ENCODE data around the gene AHNAK.

Gene AHNAK

DNA sequence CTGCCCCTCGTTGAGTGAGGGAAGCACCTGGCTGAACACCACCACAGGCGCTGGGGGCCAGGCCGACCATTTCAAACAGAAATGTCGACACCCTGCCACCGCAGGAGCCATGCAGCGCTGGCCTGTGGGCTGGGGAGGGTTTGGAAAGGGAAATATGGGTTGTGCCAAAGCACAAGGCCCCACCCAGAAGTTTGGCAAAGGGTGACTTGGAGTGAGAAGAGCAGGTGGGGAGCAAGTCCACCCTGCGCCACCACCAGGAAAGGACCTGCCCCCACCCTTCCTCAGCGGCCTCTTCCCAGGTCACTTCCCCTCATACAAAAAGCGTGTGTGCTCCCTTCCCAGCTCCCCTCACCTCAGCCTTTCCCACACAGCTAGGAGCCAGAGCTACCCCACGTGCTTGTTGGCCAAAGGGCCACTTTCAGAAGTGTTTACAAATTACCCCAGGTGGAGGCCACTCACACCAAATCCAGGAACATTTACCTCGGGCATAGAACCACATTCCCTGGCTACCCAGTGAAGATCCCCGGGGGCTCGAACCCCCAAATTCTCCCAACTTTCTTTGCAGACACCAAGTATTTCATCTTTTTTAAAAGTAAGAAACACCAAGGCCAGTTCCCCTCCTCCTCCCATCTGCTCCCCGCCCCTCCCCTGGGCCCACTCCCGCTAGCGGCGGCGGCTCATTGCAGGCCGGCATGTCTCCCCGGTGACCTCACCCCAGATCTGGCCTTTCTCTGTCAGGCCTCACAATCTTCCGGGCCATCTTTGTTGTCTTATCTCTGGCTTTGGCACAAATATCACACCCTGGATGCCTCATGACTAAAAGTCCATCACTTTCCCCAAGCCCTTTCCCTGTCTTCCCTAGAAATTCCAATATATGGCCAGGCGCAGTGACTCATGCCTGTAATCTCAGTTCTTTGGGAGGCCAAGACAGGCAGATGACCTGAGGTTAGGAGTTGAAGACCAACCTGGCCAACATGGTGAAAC is 148.3 kb downstream of the AHNAK start:
- H3K4me1 ChIP-seq (ENCODE audit: insufficient read depth, low read length): peaks cover 23% of the 10 kb centered on the region; the same call in 1 of the 2 replicates
- H3K9ac ChIP-seq (ENCODE audit: low read depth, low read length): no peak overlapping the region

DNA sequence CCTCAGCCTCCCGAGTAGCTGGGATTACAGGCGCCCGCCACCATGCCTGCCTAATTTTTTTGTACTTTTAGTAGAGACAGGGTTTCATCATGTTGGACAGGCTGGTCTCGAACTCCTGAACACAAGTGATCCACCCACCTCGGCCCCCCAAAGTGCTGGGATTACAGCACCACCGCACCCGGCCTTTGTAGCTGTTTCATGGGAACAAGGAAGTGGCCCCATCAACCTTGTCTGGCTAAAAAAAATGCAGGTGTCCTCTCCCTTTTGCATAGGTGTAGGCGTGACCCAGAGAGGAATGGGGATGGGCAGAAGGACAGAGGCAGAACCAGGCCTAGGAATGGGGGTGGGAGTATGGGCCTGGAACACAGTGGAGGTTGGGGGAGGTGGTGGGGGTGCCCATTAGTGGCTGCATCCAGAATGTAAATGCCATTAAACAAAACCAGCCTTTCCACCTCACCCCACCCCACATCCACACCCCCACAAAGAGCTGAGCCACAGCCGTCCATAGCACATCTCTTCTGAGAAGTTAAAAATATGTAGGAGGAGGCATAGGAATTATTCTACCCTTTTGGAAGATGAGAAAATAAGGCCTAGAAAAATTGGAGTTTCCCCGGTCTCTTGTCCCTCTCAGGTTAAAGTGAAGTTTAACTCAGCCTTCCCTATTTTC is 150.6 kb downstream of the AHNAK start:
- no peak overlapping the region for H3K4me3 ChIP-seq (ENCODE audit: low read length)
- peaks cover 16% of the 10 kb centered on the region; the same call in 1 of the 2 replicates for H3K4me1 ChIP-seq (ENCODE audit: insufficient read depth, low read length)
- H3K27me3 ChIP-seq (ENCODE audit: insufficient read depth, low read length): no peaks in the 10 kb centered on the region
- WGBS: 92% methylated on average over 8 of the region's 10 CpGs
- no peak overlapping the region for H3K27ac ChIP-seq (ENCODE audit: low read depth, low read length)
- H3K36me3 ChIP-seq (ENCODE audit: insufficient read depth, low read length): no peaks in the 10 kb centered on the region
- H3K9ac ChIP-seq (ENCODE audit: low read depth, low read length): no peak overlapping the region
- no peaks in the 10 kb centered on the region for H3K9me3 ChIP-seq (ENCODE audit: insufficient read depth, low read depth, low read length)

More for the DNA sequence above, 148.3 kb downstream of the AHNAK start:
- Histone ChIP-seq H3K9me3 (ENCODE audit: insufficient read depth, low read depth, low read length) (no peaks in the 10 kb centered on the region), H3K27me3 (ENCODE audit: insufficient read depth, low read length) (no peaks in the 10 kb centered on the region), H3K36me3 (ENCODE audit: insufficient read depth, low read length) (no peaks in the 10 kb centered on the region), H3K4me3 (ENCODE audit: low read length) (no peak overlapping the region), H3K27ac (ENCODE audit: low read depth, low read length) (no peak overlapping the region)
- WGBS: 64% methylated on average over 22 of the region's 22 CpGs

DNA sequence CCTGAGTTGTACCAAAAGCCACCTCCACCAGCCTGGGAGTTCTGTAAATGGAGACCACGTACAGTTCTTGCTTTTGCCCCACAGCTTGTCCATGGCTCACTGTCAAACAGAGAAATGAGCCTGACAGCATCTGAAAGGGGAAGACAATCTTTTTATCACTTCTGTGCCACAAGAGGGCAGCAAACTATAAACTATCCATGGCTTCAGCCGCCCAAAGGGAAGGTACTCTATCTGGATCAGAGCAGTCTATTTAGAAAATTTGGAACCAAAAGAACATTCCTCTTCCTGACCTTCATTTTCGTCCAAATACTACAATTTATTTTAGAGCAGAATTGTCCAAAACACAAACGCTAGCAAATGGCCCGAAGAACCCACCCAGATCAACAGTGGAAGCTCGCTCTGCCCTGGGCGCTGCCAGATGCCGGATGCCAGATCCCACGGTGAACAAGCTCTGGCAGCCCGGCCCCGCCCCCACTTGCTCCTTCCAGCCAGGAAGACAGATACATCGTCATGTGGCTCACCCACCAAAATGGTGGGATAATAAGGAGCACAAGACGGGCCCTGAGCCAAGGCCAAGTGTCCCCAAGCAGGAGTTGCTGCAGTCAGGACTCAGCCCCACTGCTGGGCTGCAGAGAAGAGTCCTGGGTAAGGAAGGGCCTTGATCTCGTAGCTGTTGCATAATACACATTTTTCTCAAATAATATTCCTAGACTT is 151.6 kb downstream of the AHNAK start:
- Histone ChIP-seq H3K36me3 (ENCODE audit: insufficient read depth, low read length) (no peaks in the 10 kb centered on the region), H3K9me3 (ENCODE audit: insufficient read depth, low read depth, low read length) (no peaks in the 10 kb centered on the region), H3K27ac (ENCODE audit: low read depth, low read length) (no peak overlapping the region), H3K27me3 (ENCODE audit: insufficient read depth, low read length) (no peaks in the 10 kb centered on the region), H3K4me3 (ENCODE audit: low read length) (peak overlapping the region; percentile 39), H3K9ac (ENCODE audit: low read depth, low read length) (no peak overlapping the region), H3K4me1 (ENCODE audit: insufficient read depth, low read length) (peaks cover 16% of the 10 kb centered on the region; the same call in 1 of the 2 replicates)
- WGBS: 18% methylated on average over 14 of the region's 14 CpGs

DNA sequence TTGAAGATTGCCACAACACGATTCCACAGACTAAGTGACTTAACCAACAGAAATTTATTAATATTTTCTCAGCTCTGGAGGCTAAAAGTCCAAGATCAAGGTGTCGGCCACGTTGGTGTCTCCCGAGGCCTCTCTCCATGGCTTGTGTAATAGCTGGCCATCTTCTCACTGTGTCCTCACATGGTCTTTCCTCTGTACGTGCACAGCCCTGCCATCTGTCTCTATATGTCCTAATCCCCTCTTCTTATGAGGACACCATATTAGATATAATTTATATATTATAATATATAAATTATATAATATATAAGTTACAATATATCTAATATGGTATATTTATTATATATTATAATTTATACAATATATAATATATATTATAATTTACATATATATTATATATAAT is 152.9 kb downstream of the AHNAK start:
- no peaks in the 10 kb centered on the region for H3K36me3 ChIP-seq (ENCODE audit: insufficient read depth, low read length)
- H3K4me3 ChIP-seq (ENCODE audit: low read length): no peak overlapping the region
- H3K9ac ChIP-seq (ENCODE audit: low read depth, low read length): no peak overlapping the region
- no peaks in the 10 kb centered on the region for H3K9me3 ChIP-seq (ENCODE audit: insufficient read depth, low read depth, low read length)
- no peaks in the 10 kb centered on the region for H3K27me3 ChIP-seq (ENCODE audit: insufficient read depth, low read length)
- WGBS: 97% methylated on average over 5 of the region's 5 CpGs
- H3K27ac ChIP-seq (ENCODE audit: low read depth, low read length): no peak overlapping the region
- H3K4me1 ChIP-seq (ENCODE audit: insufficient read depth, low read length): peaks cover 15% of the 10 kb centered on the region; the same call in 1 of the 2 replicates

DNA sequence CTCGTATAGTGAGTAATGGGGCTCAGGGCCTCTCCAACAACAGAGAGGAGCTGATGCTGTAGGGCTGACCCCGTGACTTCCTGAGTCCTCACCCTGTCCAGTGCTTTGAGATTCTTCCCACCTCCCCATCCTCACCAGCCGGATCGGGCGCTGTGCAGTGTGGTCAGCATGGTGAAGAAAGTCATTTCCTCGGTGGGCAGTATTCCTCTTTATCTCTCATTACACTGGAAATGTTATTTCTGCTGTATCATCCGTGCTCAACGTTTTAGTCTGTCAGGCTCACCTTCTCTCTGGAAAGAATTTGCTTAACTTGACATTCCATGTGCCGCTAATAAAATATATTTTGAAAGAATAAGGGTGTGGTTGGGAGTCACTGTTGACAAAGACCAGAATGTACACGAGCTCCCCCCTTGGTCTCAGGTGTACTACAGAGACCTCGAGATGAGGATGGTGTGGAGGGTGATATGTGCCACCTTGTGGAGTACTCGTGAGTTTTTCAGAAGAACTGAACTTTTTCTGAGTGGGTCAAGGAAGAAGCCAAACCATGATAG is 153.5 kb downstream of the AHNAK start:
- Histone ChIP-seq H3K27ac (ENCODE audit: low read depth, low read length) (no peak overlapping the region), H3K27me3 (ENCODE audit: insufficient read depth, low read length) (no peaks in the 10 kb centered on the region)
- WGBS: 92% methylated on average over 12 of the region's 12 CpGs

DNA sequence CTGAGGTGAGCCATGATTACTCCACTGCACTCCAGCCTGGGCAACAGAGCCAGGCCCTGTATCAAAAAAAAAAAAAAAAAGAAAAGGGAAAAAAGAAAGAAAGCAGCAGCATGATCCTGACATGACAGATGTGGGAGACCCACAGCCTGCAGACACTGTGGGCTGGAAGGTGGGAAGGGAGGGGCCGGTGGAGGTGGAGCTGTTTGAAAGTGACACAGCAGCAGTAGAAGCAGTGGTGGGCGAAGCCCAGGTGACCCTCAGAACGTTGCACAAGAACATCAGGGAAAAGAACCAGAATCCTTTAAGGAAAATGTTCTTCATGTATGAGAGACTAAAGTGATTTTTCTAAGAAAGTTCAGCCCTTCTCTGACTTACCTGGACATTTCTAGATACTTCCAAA is 154.1 kb downstream of the AHNAK start:
- Histone ChIP-seq H3K4me3 (ENCODE audit: low read length) (no peak overlapping the region), H3K9me3 (ENCODE audit: insufficient read depth, low read depth, low read length) (no peaks in the 10 kb centered on the region), H3K27ac (ENCODE audit: low read depth, low read length) (no peak overlapping the region), H3K9ac (ENCODE audit: low read depth, low read length) (no peak overlapping the region), H3K4me1 (ENCODE audit: insufficient read depth, low read length) (peaks cover 4% of the 10 kb centered on the region; the same call in 1 of the 2 replicates), H3K36me3 (ENCODE audit: insufficient read depth, low read length) (no peaks in the 10 kb centered on the region), H3K27me3 (ENCODE audit: insufficient read depth, low read length) (no peaks in the 10 kb centered on the region)
- 90% methylated on average over 2 of the region's 3 CpGs for WGBS

More for the DNA sequence above, 153.5 kb downstream of the AHNAK start:
- Histone ChIP-seq H3K9ac (ENCODE audit: low read depth, low read length) (no peak overlapping the region), H3K4me1 (ENCODE audit: insufficient read depth, low read length) (peaks cover 9% of the 10 kb centered on the region; the same call in 1 of the 2 replicates), H3K4me3 (ENCODE audit: low read length) (no peak overlapping the region), H3K36me3 (ENCODE audit: insufficient read depth, low read length) (no peaks in the 10 kb centered on the region), H3K9me3 (ENCODE audit: insufficient read depth, low read depth, low read length) (no peaks in the 10 kb centered on the region)

DNA sequence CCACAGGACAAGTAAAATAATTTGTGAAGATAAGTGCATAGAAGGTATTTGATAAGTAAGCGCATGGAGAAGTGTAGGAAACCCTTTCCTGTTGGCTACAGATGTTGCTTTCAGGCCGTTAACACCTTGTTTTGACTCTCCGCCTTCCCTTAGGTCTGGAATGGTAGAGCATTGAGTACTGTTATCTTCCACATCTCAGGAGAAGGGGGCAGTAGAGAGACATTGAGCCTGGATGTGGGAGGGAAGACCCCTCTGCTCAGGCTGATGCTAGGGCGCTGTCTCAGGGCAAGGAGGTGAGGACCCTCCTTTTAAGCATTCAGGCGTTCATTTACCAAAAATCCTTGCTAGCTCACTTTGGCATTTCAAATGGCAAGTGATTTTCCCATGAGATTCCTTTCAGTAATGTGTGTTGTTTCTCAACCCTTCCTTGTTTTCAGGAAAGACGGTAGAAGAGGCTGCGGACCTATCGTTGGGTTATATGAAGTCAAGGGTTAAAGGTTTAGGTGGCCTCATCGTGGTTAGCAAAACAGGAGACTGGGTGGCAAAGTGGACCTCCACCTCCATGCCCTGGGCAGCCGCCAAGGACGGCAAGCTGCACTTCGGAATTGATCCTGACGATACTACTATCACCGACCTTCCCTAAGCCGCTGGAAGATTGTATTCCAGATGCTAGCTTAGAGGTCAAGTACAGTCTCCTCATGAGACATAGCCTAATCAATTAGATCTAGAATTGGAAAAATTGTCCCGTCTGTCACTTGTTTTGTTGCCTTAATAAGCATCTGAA is 154.8 kb downstream of the AHNAK start:
- 88% methylated on average over 16 of the region's 16 CpGs for WGBS

DNA sequence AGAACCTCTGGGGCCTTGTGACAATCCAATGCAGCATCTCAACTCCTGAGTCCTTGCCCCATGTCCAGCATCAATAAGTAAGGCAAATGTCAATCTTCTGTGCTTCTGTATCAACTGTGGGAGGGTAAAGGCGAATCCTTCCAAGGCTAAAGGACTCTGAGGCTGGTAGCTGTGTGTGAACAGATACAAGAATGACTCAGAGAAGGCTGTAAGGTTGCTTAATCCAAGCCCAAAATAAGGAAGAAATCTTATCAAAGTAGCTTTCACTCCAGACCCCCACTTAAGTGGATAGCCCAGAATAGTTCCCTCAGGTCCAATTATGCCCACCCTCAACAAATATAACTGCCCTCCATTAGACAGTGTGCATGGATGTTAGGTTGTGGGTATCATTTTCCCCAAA is 155.9 kb downstream of the AHNAK start:
- Histone ChIP-seq H3K4me1 (ENCODE audit: insufficient read depth, low read length) (peaks cover 4% of the 10 kb centered on the region; the same call in 1 of the 2 replicates), H3K9me3 (ENCODE audit: insufficient read depth, low read depth, low read length) (no peaks in the 10 kb centered on the region), H3K4me3 (ENCODE audit: low read length) (no peak overlapping the region), H3K9ac (ENCODE audit: low read depth, low read length) (no peak overlapping the region), H3K27me3 (ENCODE audit: insufficient read depth, low read length) (no peaks in the 10 kb centered on the region), H3K27ac (ENCODE audit: low read depth, low read length) (no peak overlapping the region), H3K36me3 (ENCODE audit: insufficient read depth, low read length) (no peaks in the 10 kb centered on the region)
- WGBS: 88% methylated on average over 1 of the region's 1 CpG

More for the DNA sequence above, 154.8 kb downstream of the AHNAK start:
- Histone ChIP-seq H3K9me3 (ENCODE audit: insufficient read depth, low read depth, low read length) (no peaks in the 10 kb centered on the region), H3K4me3 (ENCODE audit: low read length) (no peak overlapping the region), H3K9ac (ENCODE audit: low read depth, low read length) (no peak overlapping the region), H3K36me3 (ENCODE audit: insufficient read depth, low read length) (no peaks in the 10 kb centered on the region), H3K4me1 (ENCODE audit: insufficient read depth, low read length) (peaks cover 4% of the 10 kb centered on the region; the same call in 1 of the 2 replicates), H3K27me3 (ENCODE audit: insufficient read depth, low read length) (no peaks in the 10 kb centered on the region), H3K27ac (ENCODE audit: low read depth, low read length) (no peak overlapping the region)

DNA sequence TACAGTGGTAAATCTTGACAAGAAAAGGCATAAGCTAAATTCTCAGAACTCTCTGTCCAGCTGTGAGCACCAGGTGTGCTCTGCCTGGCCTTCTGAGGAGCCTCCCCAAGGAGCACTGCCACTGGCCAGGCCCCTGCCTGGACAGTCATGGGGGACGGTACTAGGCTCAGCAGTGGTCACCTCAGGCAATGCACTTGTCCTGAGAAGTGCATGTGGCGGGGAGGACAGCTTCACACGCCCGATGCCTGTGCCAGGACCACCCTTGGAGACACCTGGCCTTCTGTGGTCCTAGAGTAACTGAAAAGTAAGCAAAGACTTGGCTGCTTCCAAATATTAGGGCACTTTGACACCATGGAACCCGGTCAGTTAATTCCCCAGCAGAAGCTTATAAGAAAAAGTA is 156.4 kb downstream of the AHNAK start:
- H3K4me3 ChIP-seq (ENCODE audit: low read length): no peak overlapping the region
- H3K36me3 ChIP-seq (ENCODE audit: insufficient read depth, low read length): no peaks in the 10 kb centered on the region
- no peaks in the 10 kb centered on the region for H3K9me3 ChIP-seq (ENCODE audit: insufficient read depth, low read depth, low read length)
- H3K27me3 ChIP-seq (ENCODE audit: insufficient read depth, low read length): no peaks in the 10 kb centered on the region
- peaks cover 1% of the 10 kb centered on the region; the same call in 1 of the 2 replicates for H3K4me1 ChIP-seq (ENCODE audit: insufficient read depth, low read length)
- H3K27ac ChIP-seq (ENCODE audit: low read depth, low read length): no peak overlapping the region
- no peak overlapping the region for H3K9ac ChIP-seq (ENCODE audit: low read depth, low read length)
- WGBS: 76% methylated on average over 5 of the region's 5 CpGs

DNA sequence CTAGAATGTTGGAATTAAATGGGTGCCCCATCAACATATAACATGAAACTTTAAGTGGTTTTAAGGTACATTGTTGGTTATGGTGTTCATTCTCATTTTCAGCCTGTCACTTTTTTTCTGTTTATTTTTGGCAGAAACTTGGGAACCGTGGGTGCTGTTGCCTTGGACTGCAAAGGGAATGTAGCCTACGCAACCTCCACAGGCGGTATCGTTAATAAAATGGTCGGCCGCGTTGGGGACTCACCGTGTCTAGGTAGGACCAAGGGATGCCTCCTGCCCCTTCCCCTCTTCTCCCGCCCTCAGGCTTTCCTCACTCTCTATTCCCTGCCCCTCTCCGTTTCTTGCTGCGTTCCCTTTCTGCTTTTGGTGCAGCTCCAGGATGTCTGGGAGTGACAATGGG is 157.6 kb downstream of the AHNAK start:
- Histone ChIP-seq H3K9me3 (ENCODE audit: insufficient read depth, low read depth, low read length) (no peaks in the 10 kb centered on the region), H3K36me3 (ENCODE audit: insufficient read depth, low read length) (no peaks in the 10 kb centered on the region), H3K4me1 (ENCODE audit: insufficient read depth, low read length) (no peaks in the 10 kb centered on the region), H3K9ac (ENCODE audit: low read depth, low read length) (no peak overlapping the region), H3K4me3 (ENCODE audit: low read length) (no peak overlapping the region), H3K27ac (ENCODE audit: low read depth, low read length) (no peak overlapping the region), H3K27me3 (ENCODE audit: insufficient read depth, low read length) (no peaks in the 10 kb centered on the region)
- WGBS: 90% methylated on average over 11 of the region's 11 CpGs
